Activated T-cell treated with anti-CD3 and anti-CD28 coated beads for 4 hours (primary cell): Measurements from ENCODE around the gene PPIL1.
"Not testable (repeated sequence)": the region's sequence is repeated elsewhere in the genome, so short reads cannot be mapped to it uniquely, and the experiment has no call there.

Experiments used
- DNase-seq: peaks from one replicate; pipeline ENCODE4 v3.0.0-alpha.2; 2020

Gene PPIL1

DNA sequence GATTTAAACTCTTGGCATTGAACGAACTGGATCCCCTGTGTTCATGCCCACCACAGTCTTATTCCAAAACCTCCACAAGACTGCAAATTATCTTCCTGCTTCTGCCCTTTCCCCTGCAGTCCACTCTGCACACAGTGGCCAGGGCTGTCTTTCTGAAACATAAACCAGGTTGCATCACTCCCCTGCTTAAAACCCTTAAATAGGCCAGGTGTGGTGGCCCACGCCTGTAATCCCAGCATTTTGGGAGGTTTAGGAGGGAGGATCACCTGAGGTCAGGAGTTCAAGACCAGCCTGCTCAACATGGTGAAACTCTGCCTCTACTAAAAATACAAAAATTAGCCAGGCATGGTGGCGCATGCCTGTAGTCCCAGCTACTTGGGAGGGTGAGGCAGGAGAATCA, 61.6 kb downstream of the PPIL1 start:
- not testable (repeated sequence) for DNase-seq

DNA sequence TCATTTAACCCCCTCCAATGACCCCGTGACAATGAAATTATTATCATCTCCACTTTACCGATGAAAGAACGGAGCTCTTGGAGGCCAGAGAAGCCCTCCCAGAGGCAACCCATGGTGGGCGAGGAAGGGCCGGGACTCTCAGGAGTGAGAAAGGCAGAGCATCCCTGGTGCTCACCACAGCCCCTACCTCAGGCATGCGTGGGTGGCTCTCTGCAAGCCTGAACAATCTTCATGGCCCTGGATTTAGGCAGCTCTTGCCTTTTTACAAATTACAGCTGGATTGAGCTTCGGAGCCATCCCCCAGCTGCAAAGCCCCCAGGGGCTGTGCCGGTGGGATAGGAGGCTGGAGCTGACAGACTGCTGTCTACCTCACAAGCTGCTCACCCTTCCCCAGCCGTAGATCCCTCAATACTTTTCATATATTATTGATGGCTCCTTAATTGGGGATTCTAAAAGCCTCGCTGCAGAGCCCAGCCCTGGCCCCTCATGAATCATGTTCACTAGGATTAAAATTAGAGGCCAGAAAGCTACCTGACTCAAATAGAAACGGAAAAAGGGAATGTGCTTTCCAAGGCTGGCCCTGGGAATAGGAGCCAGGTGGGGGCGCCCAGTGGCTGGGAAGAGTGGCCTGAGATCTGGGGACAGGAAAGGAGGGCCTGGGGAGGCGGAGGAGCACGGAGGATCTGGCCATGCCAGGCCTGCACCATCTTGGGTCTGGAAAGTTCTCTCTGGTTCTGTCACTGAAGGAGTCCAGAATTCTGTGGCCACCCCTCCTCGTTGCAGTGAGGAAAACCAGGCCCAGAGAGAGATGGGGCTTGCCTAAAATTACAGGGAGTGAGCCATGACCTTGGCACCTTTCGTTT, 64.4 kb downstream of the PPIL1 start:
- no peak for DNase-seq

DNA sequence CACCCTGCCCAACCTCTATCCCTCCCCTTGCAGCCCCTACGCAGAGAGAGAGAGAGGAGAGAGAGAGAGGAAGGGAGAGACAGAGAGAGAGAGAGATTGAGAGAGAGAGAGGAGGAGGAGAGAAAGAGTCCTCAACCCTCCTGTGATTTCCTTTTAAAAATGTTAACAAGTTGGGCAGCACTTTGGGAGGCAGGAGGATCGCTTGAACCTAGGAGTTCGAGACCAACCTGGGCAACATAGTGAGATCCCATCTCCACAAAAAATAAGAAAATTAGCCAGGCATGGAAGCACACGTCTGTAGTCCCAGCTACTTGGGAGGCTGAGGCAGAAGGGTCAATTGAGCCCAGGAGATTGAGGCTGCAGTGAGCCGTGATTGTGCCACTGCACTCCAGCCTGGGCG, 65.4 kb downstream of the PPIL1 start:
- no peak for DNase-seq

DNA sequence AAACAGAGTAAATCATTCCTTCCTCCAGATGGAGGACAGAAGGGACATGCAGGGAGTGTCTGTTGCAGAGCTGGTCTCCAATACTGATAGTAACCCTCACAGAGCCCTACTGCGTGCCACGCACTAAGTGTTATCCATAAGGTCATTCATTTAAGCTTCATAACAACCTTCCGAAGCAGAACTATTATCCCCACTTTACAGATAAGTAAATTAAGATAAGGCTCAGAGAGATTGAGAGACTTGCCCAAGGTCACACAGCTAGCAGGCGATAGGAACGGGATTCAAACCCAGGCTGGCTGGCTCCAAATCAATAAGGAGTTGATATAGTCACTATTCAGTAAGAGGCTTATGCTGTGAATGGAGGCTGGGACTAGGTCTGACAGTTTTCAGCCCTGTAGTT, 66.0 kb downstream of the PPIL1 start:
- no peak for DNase-seq

DNA sequence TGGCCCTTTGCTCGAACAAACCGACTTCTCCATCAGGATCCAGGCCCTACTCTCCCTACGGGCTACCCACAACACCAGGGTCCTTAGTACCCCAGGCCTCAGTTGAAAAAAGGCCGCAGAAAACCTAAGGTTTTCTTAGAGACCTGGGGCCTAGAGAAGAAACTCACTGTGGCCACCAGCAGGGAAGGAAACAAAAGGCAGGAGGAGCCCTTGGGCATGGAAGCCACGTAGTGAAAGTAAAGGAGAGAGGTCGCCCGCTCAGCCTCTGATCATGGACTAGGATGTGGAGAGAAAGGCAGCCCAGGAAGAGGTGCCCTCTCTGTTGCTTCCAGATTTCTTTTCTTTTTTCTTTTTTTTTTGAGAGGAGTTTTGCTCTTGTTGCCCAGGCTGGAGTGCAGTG, 66.9 kb downstream of the PPIL1 start:
- no peak for DNase-seq

DNA sequence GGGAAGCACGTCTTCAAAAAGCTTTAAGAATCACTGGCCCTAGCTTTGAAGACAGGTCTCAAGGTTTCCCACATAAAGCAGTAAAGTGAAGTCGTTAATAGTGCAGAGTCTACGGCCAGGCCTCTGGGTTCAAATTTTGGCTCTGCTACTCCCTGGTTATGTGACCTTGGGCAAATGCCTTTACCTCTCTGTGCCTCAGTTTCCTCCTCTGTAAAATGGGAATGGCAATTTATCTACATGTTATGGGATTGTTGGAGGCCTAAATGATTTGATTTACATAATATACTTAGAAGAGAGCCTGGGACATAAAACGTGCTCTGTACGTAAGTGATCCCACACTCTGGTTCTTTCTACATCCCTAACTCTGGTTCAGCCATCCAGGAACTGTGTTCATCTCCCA, 67.5 kb downstream of the PPIL1 start:
- DNase-seq, result no peak

DNA sequence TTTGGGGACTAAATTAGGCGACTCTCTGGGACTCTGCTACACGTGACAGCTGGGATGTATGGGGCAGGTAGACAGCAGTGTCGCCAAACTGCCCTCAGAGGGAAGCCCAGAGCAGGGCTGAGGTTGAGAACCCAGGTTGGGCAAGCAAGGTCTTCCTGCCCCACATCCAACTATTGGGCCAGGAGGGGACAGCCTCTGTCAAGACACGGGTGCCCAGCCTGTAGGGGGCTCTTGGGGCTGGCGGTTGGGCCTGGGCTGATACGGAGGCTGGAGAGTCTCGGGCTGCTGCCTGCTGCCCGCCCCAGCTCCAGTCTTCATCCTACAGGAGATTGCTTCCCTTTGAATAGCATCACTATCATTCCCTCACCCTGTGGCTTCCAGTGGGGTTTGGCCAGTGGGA, 68.7 kb downstream of the PPIL1 start:
- DNase-seq, result no peak

DNA sequence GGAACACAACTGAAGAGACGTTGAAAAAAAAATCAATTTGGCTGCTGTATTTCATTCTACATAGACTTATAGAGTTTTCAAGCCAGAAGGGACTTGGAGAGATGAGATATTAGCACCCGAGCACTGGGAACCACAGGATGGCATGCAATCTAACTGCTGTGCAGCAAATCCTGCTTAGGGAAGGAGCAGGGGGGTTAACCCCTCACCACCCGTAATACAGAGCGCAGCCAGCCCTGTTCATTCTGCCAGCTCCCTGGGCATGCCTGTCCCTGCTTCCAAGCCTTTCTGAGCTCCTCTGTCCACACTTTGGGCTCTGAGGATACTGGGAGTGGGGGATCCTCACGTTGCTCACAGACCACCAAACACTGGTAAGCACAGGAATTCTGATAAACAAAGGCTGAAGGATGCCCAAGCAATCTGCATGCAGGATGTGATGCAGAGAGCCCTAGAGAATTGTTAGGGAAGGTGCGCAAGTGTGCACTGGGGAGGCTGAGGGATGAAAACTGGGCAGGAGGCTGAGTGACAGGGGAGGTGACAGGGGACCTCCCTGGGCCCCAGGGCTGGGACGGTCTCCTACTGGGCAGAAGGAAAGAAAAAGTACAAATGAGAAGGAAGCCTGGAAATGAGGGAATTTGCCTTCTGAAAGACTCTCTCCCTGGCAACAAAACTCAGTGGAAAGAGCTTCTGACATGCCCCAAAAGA, 69.4 kb downstream of the PPIL1 start:
- no peak for DNase-seq
